H9 (cell line): ENCODE data around the gene TIAM2. TPM values are rescaled to one million over a fixed set of nuclear protein-coding genes. Genes with fewer than 3 reads are reported as not detected.

ENCODE experiments used
- DNase-seq: peaks from one replicate; pipeline ENCODE4 v3.0.0-alpha.2; 2017
- H2AFZ ChIP-seq: one replicate; pipeline ENCODE4 v1.6.1; 2013; ENCODE audit warnings: mild to moderate bottlenecking, low read length, control low read depth, moderate library complexity
- H2AK5ac ChIP-seq: 2 replicates; pipeline ENCODE4 v1.6.1; 2013; ENCODE audit warnings: low read length, control low read depth, mixed read lengths; ENCODE audit not compliant: insufficient read length
- H2BK120ac ChIP-seq: one replicate; pipeline ENCODE4 v1.6.1; 2013; ENCODE audit warnings: low read depth, mild to moderate bottlenecking, low read length, control low read depth, inconsistent platforms; ENCODE audit not compliant: poor library complexity, severe bottlenecking
- H2BK12ac ChIP-seq: 2 replicates; pipeline ENCODE4 v1.6.1; 2013; ENCODE audit warnings: low read length, control low read depth, mixed read lengths, low read depth; ENCODE audit not compliant: insufficient read length
- H2BK15ac ChIP-seq: 2 replicates; pipeline ENCODE4 v1.6.1; 2013; ENCODE audit warnings: low read depth, low read length, control low read depth
- H2BK20ac ChIP-seq: one replicate; pipeline ENCODE4 v1.6.1; 2013; ENCODE audit warnings: low read depth, mild to moderate bottlenecking, low read length, control low read depth, inconsistent platforms; ENCODE audit not compliant: poor library complexity, severe bottlenecking
- H2BK5ac ChIP-seq: 2 replicates; pipeline ENCODE4 v1.6.1; 2013; ENCODE audit warnings: low read length, control low read depth, mixed read lengths; ENCODE audit not compliant: insufficient read length
- H3K14ac ChIP-seq: 2 replicates; pipeline ENCODE4 v1.6.1; 2013; ENCODE audit warnings: low read length, control low read depth; ENCODE audit not compliant: insufficient read depth
- H3K18ac ChIP-seq: 2 replicates; pipeline ENCODE4 v1.6.1; 2013; ENCODE audit warnings: low read depth, mild to moderate bottlenecking, mixed read lengths, low read length, control low read depth; ENCODE audit not compliant: insufficient read length
- H3K23ac ChIP-seq: 2 replicates; pipeline ENCODE4 v1.6.1; 2013; ENCODE audit warnings: low read length, control low read depth, mixed read lengths, low read depth; ENCODE audit not compliant: insufficient read length
- H3K23me2 ChIP-seq: 2 replicates; pipeline ENCODE4 v1.6.1; 2013; ENCODE audit warnings: low read depth, mild to moderate bottlenecking, mixed read lengths, low read length, control low read depth; ENCODE audit not compliant: insufficient read length, poor library complexity, severe bottlenecking
- H3K27ac ChIP-seq: 2 replicates; pipeline ENCODE4 v1.5.1; 2013; ENCODE audit warnings: low read length, control low read depth, mixed read lengths, low read depth; ENCODE audit not compliant: insufficient read length
- H3K27me3 ChIP-seq: 2 replicates; pipeline ENCODE4 v1.6.1; 2013; ENCODE audit warnings: low read length, control low read depth, inconsistent platforms; ENCODE audit not compliant: insufficient read depth
- H3K4ac ChIP-seq: 2 replicates; pipeline ENCODE4 v1.6.1; 2013; ENCODE audit warnings: low read depth, mild to moderate bottlenecking, control low read depth, inconsistent platforms, low read length, moderate library complexity
- H3K4me1 ChIP-seq: 2 replicates; pipeline ENCODE4 v1.6.1; 2013; ENCODE audit warnings: low read length, control low read depth, inconsistent platforms; ENCODE audit not compliant: insufficient read depth
- H3K4me2 ChIP-seq: 2 replicates; pipeline ENCODE4 v1.6.1; 2013; ENCODE audit warnings: low read length, control low read depth, mixed read lengths; ENCODE audit not compliant: insufficient read length, insufficient read depth
- H3K56ac ChIP-seq: 2 replicates; pipeline ENCODE4 v1.6.1; 2013; ENCODE audit warnings: low read depth, mild to moderate bottlenecking, mixed read lengths, low read length, control low read depth; ENCODE audit not compliant: insufficient read length
- H3K79me1 ChIP-seq: 2 replicates; pipeline ENCODE4 v1.6.1; 2013; ENCODE audit warnings: low read depth, mild to moderate bottlenecking, moderate library complexity, low read length, control low read depth, inconsistent platforms; ENCODE audit not compliant: insufficient read depth, poor library complexity, severe bottlenecking
- H3K79me2 ChIP-seq: 2 replicates; pipeline ENCODE4 v1.6.1; 2013; ENCODE audit warnings: low read length, control low read depth, inconsistent platforms; ENCODE audit not compliant: insufficient read depth
- H3K9ac ChIP-seq: 2 replicates; pipeline ENCODE4 v1.6.1; 2013; ENCODE audit warnings: low read length, control low read depth, mixed read lengths; ENCODE audit not compliant: insufficient read length; ENCODE audit errors: extremely low read depth
- H3K9me3 ChIP-seq: one replicate; pipeline ENCODE4 v1.6.1; 2013; ENCODE audit warnings: low read depth, low read length, inconsistent platforms; ENCODE audit not compliant: control insufficient read depth
- H3T11ph ChIP-seq: one replicate; pipeline ENCODE4 v1.6.1; 2013; ENCODE audit warnings: mild to moderate bottlenecking, low read length, control low read depth, inconsistent platforms
- H4K20me1 ChIP-seq: one replicate; pipeline ENCODE4 v1.6.1; 2013; ENCODE audit not compliant: control insufficient read depth, insufficient read length, insufficient read depth
- H4K5ac ChIP-seq: 2 replicates; pipeline ENCODE4 v1.6.1; 2013; ENCODE audit warnings: low read depth, mild to moderate bottlenecking, mixed read lengths, low read length, control low read depth; ENCODE audit not compliant: insufficient read length
- H4K8ac ChIP-seq: replicated peaks from 2 replicates; pipeline ENCODE4 v1.6.1; 2013; ENCODE audit warnings: low read length, control low read depth, mixed read lengths, low read depth; ENCODE audit not compliant: insufficient read length
- H4K91ac ChIP-seq: 2 replicates; pipeline ENCODE4 v1.6.1; 2013; ENCODE audit warnings: low read depth, mild to moderate bottlenecking, moderate library complexity, mixed read lengths, low read length, control low read depth; ENCODE audit not compliant: insufficient read length
- H3K27ac Mint-ChIP-seq, 3 experiments: 2 replicates in 2 of 3; 3 replicates in 1 of 3; pipeline ENCODE4 v1.8.0; 2020 to 2021; ENCODE audit warnings: mixed read lengths in 3 of 3, mild to moderate bottlenecking in 1 of 3, moderate library complexity in 1 of 3
- H3K27me3 Mint-ChIP-seq: 2 replicates; pipeline ENCODE4 v1.8.0; 2021; ENCODE audit warnings: low read depth, mild to moderate bottlenecking, moderate library complexity, mixed read lengths
- H3K36me3 Mint-ChIP-seq, 3 experiments: 2 replicates in 2 of 3; 3 replicates in 1 of 3; pipeline ENCODE4 v1.8.0; 2020 to 2021; ENCODE audit warnings: low read depth in 3 of 3, mixed read lengths in 3 of 3; ENCODE audit not compliant: insufficient read depth in 1 of 3
- H3K4me1 Mint-ChIP-seq, 2 experiments: 2 replicates each; pipeline ENCODE4 v1.8.0; 2020; ENCODE audit warnings: mixed read lengths in 2 of 2
- H3K4me3 Mint-ChIP-seq, 2 experiments: 2 replicates in 1 of 2; 3 replicates in 1 of 2; pipeline ENCODE4 v1.8.0; 2020 to 2021; ENCODE audit warnings: mild to moderate bottlenecking in 2 of 2, mixed read lengths in 2 of 2, moderate library complexity in 1 of 2
- H3K9me3 Mint-ChIP-seq, 2 experiments: 2 replicates in 1 of 2; 3 replicates in 1 of 2; pipeline ENCODE4 v1.8.0; 2020; ENCODE audit warnings: mild to moderate bottlenecking in 2 of 2, mixed read lengths in 2 of 2, moderate library complexity in 1 of 2
- WGBS: extraction: QIAGEN DNeasy Blood & Tissue Kit; methylation state at CpG from one replicate; pipeline ENCODE4 v1.1.7; 2013; ENCODE audit warnings: missing lambda C conversion rate, low lambda C conversion rate, mixed read lengths; ENCODE audit not compliant: insufficient read length; ENCODE audit errors: extremely low coverage; 5-methylcytosine and 5-hydroxymethylcytosine counted together
- total RNA-seq: library from RNA; stranded (reverse); gene quantifications from 2 replicates; pipeline ENCODE4 v1.2.1, GENCODE V29; 2021
- TF ChIP-seq, protein P1 (sequence below): fragments of 200-600 bp; sonication (generic); conservative IDR thresholded peaks from 3 replicates; pipeline ENCODE4 v1.8.0; 2021; ENCODE audit warnings: antibody characterized with exemption, mild to moderate bottlenecking

TIAM2 gene
- total RNA-seq, 1 experiment from 2014 or later: 6.3 TPM

DNA sequence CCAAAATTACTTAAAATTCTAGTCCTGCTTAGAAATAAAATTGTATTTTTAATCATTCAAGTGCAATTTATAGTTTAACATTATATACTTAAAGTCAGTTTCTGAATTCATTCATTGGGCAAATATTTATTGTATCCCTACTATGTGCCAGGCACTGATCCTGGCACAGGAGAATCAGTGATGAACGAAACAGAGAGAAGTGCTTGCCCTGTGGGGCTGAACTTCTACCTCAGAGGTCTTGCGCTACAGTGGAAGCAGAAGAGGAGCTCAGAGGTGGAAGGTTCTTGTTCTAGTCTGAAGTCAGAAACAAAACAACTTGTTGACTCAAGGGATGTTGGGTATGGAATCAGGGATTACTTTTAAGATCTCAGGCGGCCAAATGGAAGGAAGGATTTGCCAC is 274.6 kb downstream of the TIAM2 start:
- Histone ChIP-seq H2BK5ac (no peak overlapping the region), H4K8ac (no peak overlapping the region), H2BK12ac (no peak overlapping the region), H4K5ac (no peak overlapping the region), H3K4me1 (peaks cover 4% of the 10 kb centered on the region; the same call in 1 of the 2 replicates), H2BK20ac (no peak overlapping the region), H4K91ac (no peak overlapping the region), H2AFZ (no peak overlapping the region), H2BK120ac (no peak overlapping the region), H4K20me1 (no peaks in the 10 kb centered on the region), H2AK5ac (no peak overlapping the region), H3K14ac (no peak overlapping the region), H3K23me2 (no peaks in the 10 kb centered on the region), H3K4me2 (no peak overlapping the region), H3K56ac (no peak overlapping the region), H3K79me1 (no peaks in the 10 kb centered on the region), H3T11ph (no peak overlapping the region), H3K4ac (no peak overlapping the region), H3K23ac (no peak overlapping the region), H3K9me3 (no peaks in the 10 kb centered on the region), H3K79me2 (0 out of 2 replicates have a peak, but pooled peaks cover 1% of the 10 kb centered on the region), H3K18ac (no peak overlapping the region), H3K27me3 (no peaks in the 10 kb centered on the region), H2BK15ac (no peak overlapping the region), H3K27ac (no peak overlapping the region), H3K9ac (no peak overlapping the region)
- Mint-ChIP-seq H3K27me3 (no peaks in the 10 kb centered on the region), H3K4me3 (no peak overlapping the region), H3K9me3 (peaks cover 0 to 3% of the 10 kb centered on the region in 2 experiments; a peak in 2 of 5 replicates), H3K4me1 (peaks cover 25 to 32% of the 10 kb centered on the region in 2 experiments), H3K27ac (peak overlapping the region in 2 of 3 experiments; percentile 0 to 37; a peak in 2 of 7 replicates), H3K36me3 (peaks cover 19 to 34% (median 27%) of the 10 kb centered on the region in 3 experiments)
- no peak for DNase-seq
- TF ChIP-seq, protein P1, sequence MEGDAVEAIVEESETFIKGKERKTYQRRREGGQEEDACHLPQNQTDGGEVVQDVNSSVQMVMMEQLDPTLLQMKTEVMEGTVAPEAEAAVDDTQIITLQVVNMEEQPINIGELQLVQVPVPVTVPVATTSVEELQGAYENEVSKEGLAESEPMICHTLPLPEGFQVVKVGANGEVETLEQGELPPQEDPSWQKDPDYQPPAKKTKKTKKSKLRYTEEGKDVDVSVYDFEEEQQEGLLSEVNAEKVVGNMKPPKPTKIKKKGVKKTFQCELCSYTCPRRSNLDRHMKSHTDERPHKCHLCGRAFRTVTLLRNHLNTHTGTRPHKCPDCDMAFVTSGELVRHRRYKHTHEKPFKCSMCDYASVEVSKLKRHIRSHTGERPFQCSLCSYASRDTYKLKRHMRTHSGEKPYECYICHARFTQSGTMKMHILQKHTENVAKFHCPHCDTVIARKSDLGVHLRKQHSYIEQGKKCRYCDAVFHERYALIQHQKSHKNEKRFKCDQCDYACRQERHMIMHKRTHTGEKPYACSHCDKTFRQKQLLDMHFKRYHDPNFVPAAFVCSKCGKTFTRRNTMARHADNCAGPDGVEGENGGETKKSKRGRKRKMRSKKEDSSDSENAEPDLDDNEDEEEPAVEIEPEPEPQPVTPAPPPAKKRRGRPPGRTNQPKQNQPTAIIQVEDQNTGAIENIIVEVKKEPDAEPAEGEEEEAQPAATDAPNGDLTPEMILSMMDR: no peak
- WGBS: no CpG with 5 or more reads among the region's 3 CpGs
